Natural killer cell (primary cell): ENCODE results near the gene ZCCHC18. TPM values are rescaled to one million over a fixed set of nuclear protein-coding genes. Genes with fewer than 3 reads are reported as not detected.
A peak's percentile ranks its signal among the peaks of the same experiment; 100 is the strongest.

Experiments
- ATAC-seq, 3 donors: fragments of 150-1000 bp in 2 of 3; fragments of 200-7000 bp in 1 of 3; cut with Tn5 transposase; 1 replicate in 1 of 3; 2 replicates in 2 of 3; pipeline ENCODE4 v1.10.0; 2021; ENCODE audit warnings: mild to moderate bottlenecking in 2 of 3, moderate library complexity in 2 of 3
- DNase-seq, 2 donors: peaks; one replicate each; pipeline versions ENCODE4 v3.0.0 to v3.0.0-alpha.2; 2013 to 2021; ENCODE audit warnings: mixed read lengths in 1 of 2
- H3K27ac ChIP-seq: one replicate; pipeline ENCODE4 v1.5.1; 2013; ENCODE audit warnings: mild to moderate bottlenecking, low read length
- H3K27me3 ChIP-seq: one replicate; pipeline ENCODE4 v1.6.1; 2013; ENCODE audit warnings: low read length; ENCODE audit not compliant: control insufficient read depth, insufficient read depth
- H3K36me3 ChIP-seq: one replicate; pipeline ENCODE4 v1.6.1; 2013; ENCODE audit warnings: low read length; ENCODE audit not compliant: control insufficient read depth, insufficient read depth
- H3K4me1 ChIP-seq: one replicate; pipeline ENCODE4 v1.6.1; 2013; ENCODE audit warnings: low read length; ENCODE audit not compliant: control insufficient read depth, insufficient read depth
- H3K4me3 ChIP-seq: one replicate; pipeline ENCODE4 v1.5.1; 2013; ENCODE audit warnings: low read length
- H3K9me3 ChIP-seq: one replicate; pipeline ENCODE4 v1.6.1; 2013; ENCODE audit warnings: low read length; ENCODE audit not compliant: control insufficient read depth, insufficient read depth
- H3K27ac Mint-ChIP-seq, 2 donors: one replicate each; pipeline ENCODE4 v1.8.0; 2022; ENCODE audit warnings: mild to moderate bottlenecking in 2 of 2, mixed read lengths in 2 of 2, moderate library complexity in 1 of 2
- H3K27me3 Mint-ChIP-seq, 2 donors: one replicate each; pipeline ENCODE4 v1.8.0; 2022; ENCODE audit warnings: low read depth in 2 of 2, mixed read lengths in 2 of 2
- H3K36me3 Mint-ChIP-seq: one replicate; pipeline ENCODE4 v1.8.0; 2022; ENCODE audit warnings: mixed read lengths
- H3K4me1 Mint-ChIP-seq, 2 donors: one replicate each; pipeline ENCODE4 v1.8.0; 2022; ENCODE audit warnings: mixed read lengths in 2 of 2
- H3K4me3 Mint-ChIP-seq: one replicate; pipeline ENCODE4 v1.8.0; 2022; ENCODE audit warnings: mild to moderate bottlenecking, moderate library complexity, mixed read lengths
- H3K9me3 Mint-ChIP-seq, 2 donors: one replicate each; pipeline ENCODE4 v1.8.0; 2022; ENCODE audit warnings: mixed read lengths in 2 of 2
- CTCF ChIP-seq: fragments of 200-600 bp; IDR thresholded peaks from one replicate; pipeline ENCODE4 v1.8.0; 2022; ENCODE audit warnings: antibody characterized with exemption
- WGBS: methylation state at CpG from one replicate; pipeline ENCODE4 v1.1.7; 2013; ENCODE audit warnings: missing lambda C conversion rate; ENCODE audit not compliant: insufficient coverage; 5-methylcytosine and 5-hydroxymethylcytosine counted together
- intact Hi-C: fragments of 100-400 bp; cut with micrococcal nuclease; formaldehyde crosslinking; loops from one replicate; pipeline ENCODE4 v1.14.2; 2022
- total RNA-seq, 4 donors: library from RNA; stranded (reverse); fragments of 120-200 nt in 1 of 4; gene quantifications; one replicate each; pipeline versions ENCODE4 v1.2.3 to v1.2.4, GENCODE V29; 2013 to 2022

Gene ZCCHC18
- total RNA-seq, 3 donors from 2014 or later (not counting 1 experiment from before 2014, with no cell fraction given), result 4.4 to 8.9 (median 5.6) TPM

GRCh38 chrX:104137496-104137895, 25.2 kb downstream of the ZCCHC18 start:
- Mint-ChIP-seq H3K36me3 (no peaks in the 10 kb centered on the region), H3K4me3 (no peak overlapping the region), H3K27ac (no peak overlapping the region), H3K9me3 (no peaks in the 10 kb centered on the region), H3K27me3 (no peaks in the 10 kb centered on the region), H3K4me1 (peaks cover 28 to 43% of the 10 kb centered on the region in 2 donors)
- H3K27ac ChIP-seq, result no peak overlapping the region
- H3K4me3 ChIP-seq, result no peak overlapping the region
- no peaks in the 10 kb centered on the region for H3K9me3 ChIP-seq
- peaks cover 20% of the 10 kb centered on the region for H3K4me1 ChIP-seq
- TF ChIP-seq CTCF, result no peak
- H3K36me3 ChIP-seq, result no peaks in the 10 kb centered on the region
- ATAC-seq (no peak), DNase-seq (peak in 1 of 2 donors; percentile 28)
- no peaks in the 10 kb centered on the region for H3K27me3 ChIP-seq
- intact Hi-C loops, result loop anchor here (2.0 kb wide), 1 partner anchor 291 kb away; no protein-coding TSS in a partner anchor
- 95% methylated on average over 3 of the region's 3 CpGs for WGBS

DNA sequence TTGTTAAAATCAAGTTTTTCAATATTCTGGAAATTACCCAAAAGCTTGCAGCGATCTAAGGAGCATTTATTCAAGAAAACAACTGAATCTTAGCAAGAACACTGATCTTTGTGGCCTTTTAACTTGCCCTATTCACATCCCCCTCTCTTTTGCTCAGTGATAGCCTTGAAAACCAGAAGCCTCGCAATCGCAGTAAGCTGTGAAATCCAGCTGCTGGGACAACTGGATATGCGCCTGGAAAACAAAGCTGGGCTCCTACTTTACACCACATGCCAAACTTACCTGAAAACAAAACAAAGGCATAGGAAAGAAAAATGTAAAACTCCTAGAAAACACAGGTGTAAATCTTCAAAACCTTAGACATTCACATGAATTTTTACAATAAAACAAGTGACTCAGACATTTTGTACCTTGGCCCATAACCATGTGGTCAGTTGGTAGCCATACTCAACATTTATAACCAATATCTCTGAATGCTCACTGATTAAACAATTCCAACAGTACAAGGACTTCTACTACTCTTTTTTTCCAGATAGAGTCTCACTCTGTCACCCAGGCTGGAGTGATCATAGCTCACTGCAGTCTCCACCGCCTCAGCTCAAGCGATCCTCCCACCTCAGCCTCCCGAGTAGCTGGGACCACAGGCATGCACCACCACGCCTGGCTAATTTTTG, 28.9 kb downstream of the ZCCHC18 start:
- 97% methylated on average over 8 of the region's 8 CpGs for WGBS
- Mint-ChIP-seq H3K4me3 (no peak overlapping the region), H3K9me3 (no peaks in the 10 kb centered on the region), H3K36me3 (no peaks in the 10 kb centered on the region), H3K4me1 (peaks cover 4 to 39% of the 10 kb centered on the region in 2 donors), H3K27ac (peak overlapping the region; percentile 76 to 86), H3K27me3 (no peaks in the 10 kb centered on the region)
- Histone ChIP-seq H3K27ac (no peak overlapping the region), H3K27me3 (no peaks in the 10 kb centered on the region), H3K9me3 (no peaks in the 10 kb centered on the region), H3K36me3 (no peaks in the 10 kb centered on the region), H3K4me3 (no peak overlapping the region), H3K4me1 (peaks cover 2% of the 10 kb centered on the region)
- no peak for DNase-seq
- intact Hi-C loops, result no loop called here
- TF ChIP-seq CTCF, result no peak
- no peak for ATAC-seq

- intact Hi-C loops, result no loop called here
- H3K4me3 Mint-ChIP-seq, result no peak overlapping the region
- ATAC-seq (no peak), DNase-seq (no peak)
- 73% methylated on average over 1 of the region's 1 CpG for WGBS
- no peaks in the 10 kb centered on the region for H3K36me3 Mint-ChIP-seq
- peaks cover 0 to 6% of the 10 kb centered on the region in 2 donors for H3K27me3 Mint-ChIP-seq
- no peak overlapping the region for H3K27ac ChIP-seq
- no peaks in the 10 kb centered on the region for H3K9me3 Mint-ChIP-seq
- H3K36me3 ChIP-seq, result no peaks in the 10 kb centered on the region
- peak overlapping the region; percentile 1 to 17 for H3K27ac Mint-ChIP-seq
- no peak for TF ChIP-seq CTCF
- no peaks in the 10 kb centered on the region for H3K27me3 ChIP-seq
- H3K4me1 ChIP-seq, result peaks cover 7% of the 10 kb centered on the region
- peaks cover 8 to 17% of the 10 kb centered on the region in 2 donors for H3K4me1 Mint-ChIP-seq
- H3K4me3 ChIP-seq, result no peak overlapping the region
- H3K9me3 ChIP-seq, result no peaks in the 10 kb centered on the region
Measured at GRCh38 chrX:104151037-104151436, 38.7 kb downstream of the ZCCHC18 start.
